GM23338 (cell line): Measurements from ENCODE around the gene KNTC1. TPM values are rescaled to one million over a fixed set of nuclear protein-coding genes. Genes with fewer than 3 reads are reported as not detected.

ENCODE experiments used
- ATAC-seq: fragments of 200-7000 bp; cut with Tn5 transposase; 3 replicates; pipeline ENCODE4 v1.9.1; 2020
- DNase-seq: peaks from one replicate; pipeline ENCODE4 v3.0.0-alpha.2; 2015; ENCODE audit warnings: low spot score
- H2AFZ ChIP-seq: fragments of 200-600 bp; sonication (generic); 2 replicates; pipeline ENCODE4 v1.8.0; 2016; ENCODE audit warnings: antibody characterized with exemption, mild to moderate bottlenecking, moderate library complexity
- H3F3A ChIP-seq: fragments of 200-600 bp; sonication (generic); replicated peaks from 2 replicates; pipeline ENCODE4 v1.8.0; 2017; ENCODE audit warnings: antibody characterized with exemption, mixed run types, low read depth
- H3K27ac ChIP-seq: fragments of 200-600 bp; sonication (generic); 2 replicates; pipeline ENCODE4 v1.6.1; 2016; ENCODE audit warnings: low read depth
- H3K27me3 ChIP-seq: fragments of 200-600 bp; sonication (generic); 2 replicates; pipeline ENCODE4 v1.8.0; 2016; ENCODE audit warnings: mild to moderate bottlenecking, mixed run types, moderate library complexity; ENCODE audit not compliant: insufficient read depth
- H3K36me3 ChIP-seq: fragments of 200-600 bp; sonication (generic); 2 replicates; pipeline ENCODE4 v1.8.0; 2016; ENCODE audit warnings: mild to moderate bottlenecking; ENCODE audit not compliant: insufficient read depth
- H3K4me1 ChIP-seq: fragments of 200-600 bp; sonication (generic); 2 replicates; pipeline ENCODE4 v1.8.0; 2016; ENCODE audit warnings: mild to moderate bottlenecking, moderate library complexity; ENCODE audit not compliant: insufficient read depth
- H3K4me2 ChIP-seq: fragments of 200-600 bp; sonication (generic); 2 replicates; pipeline ENCODE4 v1.7.1; 2017; ENCODE audit warnings: mixed run types
- H3K4me3 ChIP-seq: fragments of 200-600 bp; sonication (generic); 2 replicates; pipeline ENCODE4 v1.6.1; 2016; ENCODE audit warnings: mixed run types
- H3K79me2 ChIP-seq: fragments of 200-600 bp; sonication (generic); replicated peaks from 2 replicates; pipeline ENCODE4 v1.8.0; 2017; ENCODE audit warnings: mild to moderate bottlenecking; ENCODE audit not compliant: insufficient read depth
- H3K9me2 ChIP-seq: fragments of 200-600 bp; sonication (generic); 2 replicates; pipeline ENCODE4 v1.8.0; 2017; ENCODE audit not compliant: insufficient read depth
- H4K20me1 ChIP-seq: fragments of 200-600 bp; sonication (generic); replicated peaks from 2 replicates; pipeline ENCODE4 v1.8.0; 2017; ENCODE audit warnings: mild to moderate bottlenecking; ENCODE audit not compliant: insufficient read depth
- H3K27ac Mint-ChIP-seq: 2 replicates; pipeline ENCODE4 v1.8.0; 2020; ENCODE audit warnings: inconsistent platforms, mild to moderate bottlenecking, moderate library complexity, mixed read lengths
- H3K27me3 Mint-ChIP-seq: 3 replicates; pipeline ENCODE4 v1.8.0; 2022; ENCODE audit warnings: low read depth, mild to moderate bottlenecking, moderate library complexity, mixed read lengths, inconsistent platforms; ENCODE audit not compliant: insufficient read depth, poor library complexity
- H3K36me3 Mint-ChIP-seq: 3 replicates; pipeline ENCODE4 v1.8.0; 2021; ENCODE audit warnings: low read depth, mild to moderate bottlenecking, inconsistent platforms, moderate library complexity, mixed read lengths
- H3K4me1 Mint-ChIP-seq: 3 replicates; pipeline ENCODE4 v1.8.0; 2020; ENCODE audit warnings: mild to moderate bottlenecking, inconsistent platforms, mixed read lengths
- H3K4me3 Mint-ChIP-seq: 3 replicates; pipeline ENCODE4 v1.8.0; 2021; ENCODE audit warnings: moderate library complexity, mild to moderate bottlenecking, inconsistent platforms, mixed read lengths
- H3K9me3 Mint-ChIP-seq: 3 replicates; pipeline ENCODE4 v1.8.0; 2020; ENCODE audit warnings: moderate library complexity, mild to moderate bottlenecking, inconsistent platforms, mixed read lengths
- CREB1 ChIP-seq: fragments of 250-450 bp; sonication (Bioruptor Pico); IDR thresholded peaks from 2 replicates; pipeline ENCODE4 v1.5.0; 2020; ENCODE audit warnings: low read depth, mild to moderate bottlenecking, moderate library complexity
- CTCF ChIP-seq, 2 experiments: fragments of 200-600 bp in 1 of 2; sonication (generic) in 1 of 2; conservative IDR thresholded peaks; 2 replicates each; pipeline versions ENCODE4 v1.5.1 to v1.6.1; 2016 to 2017; ENCODE audit warnings: antibody characterized with exemption in 2 of 2, low read depth in 2 of 2, mild to moderate bottlenecking in 2 of 2, moderate library complexity in 1 of 2
- ETS1 ChIP-seq: IDR thresholded peaks from 2 replicates; pipeline ENCODE4 v1.6.1; 2016; ENCODE audit warnings: antibody characterized with exemption
- EZH2 ChIP-seq: fragments of 200-600 bp; sonication (generic); IDR thresholded peaks from one replicate; pipeline ENCODE4 v1.8.0; 2017; ENCODE audit warnings: antibody characterized with exemption, mild to moderate bottlenecking, low read depth; ENCODE audit not compliant: unreplicated experiment
- EZH2phosphoT487 ChIP-seq: fragments of 200-600 bp; sonication (generic); IDR thresholded peaks from one replicate; pipeline ENCODE4 v1.8.1; 2018; ENCODE audit warnings: antibody characterized with exemption; ENCODE audit not compliant: unreplicated experiment
- JUNB ChIP-seq: IDR thresholded peaks from one replicate; pipeline ENCODE4 v1.6.1; 2016; ENCODE audit warnings: antibody characterized with exemption; ENCODE audit not compliant: unreplicated experiment
- NANOG ChIP-seq: IDR thresholded peaks from 2 replicates; pipeline ENCODE4 v1.6.1; 2016; ENCODE audit warnings: antibody characterized with exemption, borderline replicate concordance
- POLR2AphosphoS5 ChIP-seq: IDR thresholded peaks from 2 replicates; pipeline ENCODE4 v1.6.1; 2016; ENCODE audit warnings: antibody characterized with exemption, low read depth
- REST ChIP-seq: IDR thresholded peaks from one replicate; pipeline ENCODE4 v1.6.1; 2018; ENCODE audit warnings: antibody characterized with exemption; ENCODE audit not compliant: unreplicated experiment
- STAT1 ChIP-seq: IDR thresholded peaks from one replicate; pipeline ENCODE4 v1.6.1; 2016; ENCODE audit warnings: antibody characterized with exemption; ENCODE audit not compliant: unreplicated experiment
- ZNF114 ChIP-seq: fragments of 250-450 bp; sonication (Bioruptor Pico); IDR thresholded peaks from 2 replicates; pipeline ENCODE4 v1.5.0; 2020; ENCODE audit warnings: mild to moderate bottlenecking, moderate library complexity
- ZNF331 ChIP-seq: fragments of 250-450 bp; sonication (Bioruptor Pico); IDR thresholded peaks from 2 replicates; pipeline ENCODE4 v1.5.0; 2020; ENCODE audit warnings: low read depth, mild to moderate bottlenecking, moderate library complexity
- ZNF462 ChIP-seq: fragments of 250-450 bp; sonication (Bioruptor Pico); IDR thresholded peaks from 2 replicates; pipeline ENCODE4 v1.5.0; 2020; ENCODE audit warnings: mild to moderate bottlenecking, moderate library complexity
- polyA plus RNA-seq: library from polyadenylated mRNA; unstranded; fragments of >200 nt; fragmentation: Nextera tagmentation; extraction: Ambion mirVana; gene quantifications from 2 replicates; pipeline ENCODE4 v1.2.1, GENCODE V29; 2016
- total RNA-seq: library from RNA; depleted of rRNA; stranded (reverse); fragments of >200 nt; shearing (Covaris generic); gene quantifications from 2 replicates; pipeline ENCODE4 v1.2.3, GENCODE V29; 2014

Gene KNTC1
- total and polyA plus RNA-seq, 2 experiments from 2014 or later = 55.2 to 98.0 TPM

- Histone ChIP-seq H3K4me1 (no peaks in the 10 kb centered on the region), H3K9me2 (no peaks in the 10 kb centered on the region), H3K4me3 (no peak overlapping the region), H3K4me2 (no peak overlapping the region), H2AFZ (no peak overlapping the region), H3K79me2 (no peaks in the 10 kb centered on the region), H4K20me1 (no peaks in the 10 kb centered on the region), H3K27ac (no peak overlapping the region), H3F3A (0 out of 2 replicates have a peak, but pooled peaks cover 3% of the 10 kb centered on the region), H3K36me3 (peaks cover 40% of the 10 kb centered on the region), H3K27me3 (no peaks in the 10 kb centered on the region)
- Mint-ChIP-seq H3K36me3 (peaks cover 68% of the 10 kb centered on the region), H3K4me3 (no peak overlapping the region), H3K27me3 (peaks cover 2% of the 10 kb centered on the region), H3K27ac (no peak overlapping the region), H3K4me1 (no peaks in the 10 kb centered on the region), H3K9me3 (no peaks in the 10 kb centered on the region)
- no peak for TF ChIP-seq CREB1 (CRISPR knock-in tag)
- no peak for TF ChIP-seq CTCF (conservative IDR thresholded peaks at IDR 0.05; ENCODE audit: low read depth in 2 of 2)
- no peak for TF ChIP-seq EZH2phosphoT487
- TF ChIP-seq EZH2 = no peak
- no peak for TF ChIP-seq NANOG
- TF ChIP-seq REST = no peak
- no peak for TF ChIP-seq ZNF114 (CRISPR knock-in tag)
- no peak for TF ChIP-seq STAT1
- no peak for TF ChIP-seq ZNF331 (CRISPR knock-in tag)
- no peak for TF ChIP-seq ETS1
- no peak for TF ChIP-seq JUNB
- no peak for TF ChIP-seq ZNF462 (CRISPR knock-in tag)
- TF ChIP-seq POLR2AphosphoS5 = no peak
- no peak for ATAC-seq
- no peak for DNase-seq
These were observed 66.9 kb downstream of the KNTC1 start for GRCh38 chr12:122593910-122594309.
